Amniotic epithelial cell (primary cell): Measurements from ENCODE around the gene PPM1D.
"Not testable (repeated sequence)": the region's sequence is repeated elsewhere in the genome, so short reads cannot be mapped to it uniquely, and the experiment has no call there.

Source experiments
- DNase-seq: peaks from one replicate; pipeline ENCODE4 v3.0.0-alpha.2; 2010; ENCODE audit warnings: low read depth

The PPM1D gene

DNA sequence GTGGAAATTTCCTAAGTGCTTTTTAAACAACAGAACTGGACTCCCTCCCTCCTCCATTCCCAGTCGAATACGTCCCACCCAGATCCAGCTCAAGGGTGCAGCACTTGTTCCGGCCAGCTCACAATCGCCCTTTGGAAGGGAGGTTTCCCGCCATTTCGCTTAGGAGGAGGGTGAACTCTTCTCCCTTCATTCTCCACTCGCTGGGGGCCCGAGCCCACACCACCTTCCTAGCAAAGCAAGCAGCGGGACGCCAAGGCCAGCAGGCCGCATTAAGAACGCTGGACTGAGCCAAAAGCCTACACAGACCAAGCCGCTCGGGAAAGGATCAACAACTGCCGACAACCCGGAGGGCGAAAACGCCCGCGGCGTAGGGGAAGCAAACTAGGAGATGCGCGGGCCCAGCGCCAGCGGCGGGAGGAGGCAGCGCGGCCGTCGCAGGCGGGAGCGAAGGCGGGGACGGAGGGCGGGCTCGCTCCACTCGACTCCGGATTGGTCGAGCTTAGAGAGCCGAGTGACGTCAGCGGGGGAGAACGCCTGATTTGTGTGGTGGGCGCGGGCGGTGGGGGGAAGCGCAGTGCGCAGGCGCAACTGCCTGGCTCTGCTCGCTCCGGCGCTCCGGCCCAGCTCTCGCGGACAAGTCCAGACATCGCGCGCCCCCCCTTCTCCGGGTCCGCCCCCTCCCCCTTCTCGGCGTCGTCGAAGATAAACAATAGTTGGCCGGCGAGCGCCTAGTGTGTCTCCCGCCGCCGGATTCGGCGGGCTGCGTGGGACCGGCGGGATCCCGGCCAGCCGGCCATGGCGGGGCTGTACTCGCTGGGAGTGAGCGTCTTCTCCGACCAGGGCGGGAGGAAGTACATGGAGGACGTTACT, at the start of gene PPM1D:
TSS of gene PPM1D (plus strand) at position 574 of the 870 bp plus-strand sequence. CDS start at position 796, 222 bp downstream.
- DNase-seq: peak; percentile 97

DNA sequence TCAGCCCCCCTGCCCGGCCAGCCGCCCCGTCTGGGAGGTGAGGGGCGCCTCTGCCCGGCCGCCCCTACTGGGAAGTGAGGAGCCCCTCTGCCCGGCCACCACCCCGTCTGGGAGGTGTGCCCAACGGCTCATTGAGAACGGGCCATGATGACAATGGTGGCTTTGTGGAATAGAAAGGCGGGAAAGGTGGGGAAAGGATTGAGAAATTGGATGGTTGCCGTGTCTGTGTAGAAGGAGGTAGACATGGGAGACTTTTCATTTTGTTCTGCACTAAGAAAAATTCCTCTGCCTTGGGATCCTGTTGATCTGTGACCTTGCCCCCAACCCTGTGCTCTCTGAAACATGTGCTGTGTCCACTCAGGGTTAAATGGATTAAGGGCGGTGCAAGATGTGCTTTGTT, 47.7 kb upstream of the PPM1D start:
- not testable (repeated sequence) for DNase-seq

DNA sequence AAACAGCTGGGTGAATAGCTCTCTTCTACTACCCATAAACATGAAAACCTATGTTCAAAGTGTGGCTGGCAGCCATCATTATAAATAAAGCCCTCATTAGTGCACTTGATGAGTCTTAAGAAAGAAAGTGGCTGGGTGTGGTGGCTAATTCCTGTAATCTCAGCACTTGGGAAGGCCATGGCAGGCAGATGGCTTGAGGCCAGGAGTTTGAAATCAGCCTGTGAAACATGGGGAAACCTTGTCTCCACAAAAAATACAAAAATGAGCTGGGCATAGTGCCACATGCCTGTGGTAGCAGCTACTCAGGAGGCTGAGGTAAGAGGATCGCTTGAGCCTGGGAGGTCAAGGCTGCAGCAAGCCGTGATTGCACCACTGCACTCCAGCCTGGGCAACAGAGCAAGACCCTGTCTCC, 45.6 kb upstream of the PPM1D start:
- DNase-seq: peak; percentile 97

DNA sequence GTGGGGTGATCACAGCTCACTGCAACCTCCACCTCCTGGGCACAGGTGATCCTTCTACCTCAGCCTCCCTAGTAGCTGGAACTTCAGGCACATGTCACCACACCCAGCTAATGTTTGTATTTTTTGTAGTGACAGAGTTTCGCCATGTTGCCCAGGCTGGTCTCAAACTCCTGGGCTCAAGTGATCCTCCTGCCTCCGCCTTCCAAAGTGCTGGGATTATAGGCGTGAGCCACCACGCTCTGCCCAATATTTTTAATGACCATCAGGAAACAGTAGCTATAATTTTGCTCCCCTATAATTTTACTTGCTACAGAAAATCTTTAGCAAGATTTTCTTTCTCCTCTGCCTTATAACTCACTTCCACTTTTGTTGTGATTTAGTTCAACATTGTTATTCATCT, 44.2 kb upstream of the PPM1D start:
- no peak for DNase-seq

DNA sequence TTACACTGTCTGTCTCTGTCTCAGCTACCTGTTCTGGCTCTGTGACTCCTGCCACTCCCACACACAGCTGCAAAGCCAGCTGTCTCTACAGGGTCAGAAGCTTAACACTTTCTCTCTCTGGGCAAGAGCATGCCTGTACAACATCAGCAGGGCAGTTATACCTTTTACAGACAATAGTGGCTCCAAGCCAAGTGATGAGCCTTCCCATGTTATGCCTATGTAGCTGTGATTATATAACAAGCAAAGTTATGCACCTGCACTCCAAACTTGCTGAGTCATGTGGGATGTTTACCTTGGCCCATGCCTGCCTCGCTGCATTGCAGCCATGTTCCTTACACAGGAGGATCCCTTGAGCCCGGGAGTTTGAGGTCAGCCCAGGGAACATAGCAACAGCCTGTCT, 42.2 kb upstream of the PPM1D start:
- no peak for DNase-seq

DNA sequence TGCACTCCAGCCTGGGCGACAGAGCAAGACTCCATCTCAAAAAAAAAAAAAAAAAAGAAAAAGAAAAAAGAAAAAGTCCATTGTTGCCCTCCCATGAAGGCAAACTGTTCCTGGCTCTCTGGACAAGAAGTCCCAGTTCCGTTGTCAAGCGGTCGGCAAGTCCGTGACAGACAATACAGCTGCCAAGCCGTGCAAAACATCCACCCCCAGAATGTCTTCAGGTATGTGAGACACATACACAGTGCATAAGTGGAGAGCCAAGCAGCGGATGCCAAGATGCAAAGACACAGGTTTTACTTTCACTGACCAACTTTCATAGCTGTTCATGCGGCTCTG, 40.4 kb upstream of the PPM1D start:
- no peak for DNase-seq

DNA sequence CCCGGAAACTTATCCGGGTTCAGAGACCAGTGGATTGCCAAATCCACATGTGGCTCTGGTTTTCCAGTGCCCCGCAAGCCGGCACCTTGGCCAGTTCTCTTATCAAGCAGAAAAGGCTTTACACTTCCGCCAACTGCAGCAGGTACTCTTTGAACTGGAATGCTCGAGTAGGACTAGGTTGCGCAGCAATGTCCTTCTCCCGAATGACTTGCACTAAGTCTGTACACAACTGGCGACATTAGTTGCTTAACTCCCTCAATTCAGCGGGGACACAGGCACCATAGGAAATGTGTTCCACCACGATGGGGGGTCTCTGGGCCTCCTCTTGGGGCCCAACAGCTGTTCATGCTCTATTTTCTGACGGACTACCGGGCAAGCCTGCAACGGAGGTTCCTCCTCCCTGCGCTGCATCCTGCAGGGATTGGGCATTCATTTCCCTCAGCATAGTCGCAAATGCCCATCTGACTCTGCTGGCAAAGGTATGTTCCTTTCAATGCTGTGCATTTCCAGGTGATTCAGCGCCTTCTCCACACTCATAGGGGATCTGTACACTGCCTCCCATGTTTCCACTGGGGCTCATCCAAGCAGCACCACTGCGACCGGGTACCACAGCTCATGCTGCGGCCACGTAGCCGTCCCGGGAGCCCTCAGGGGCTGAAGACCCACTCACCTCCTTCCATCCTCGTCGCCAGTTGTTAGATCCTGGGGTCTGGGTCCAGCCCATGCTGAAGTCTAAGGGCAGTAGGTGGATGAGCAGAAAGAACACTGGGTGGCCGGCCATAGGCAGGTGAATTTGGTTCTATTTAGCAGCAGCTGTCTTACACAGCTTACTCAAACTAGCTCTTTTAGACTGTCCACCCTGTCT, 39.8 kb upstream of the PPM1D start:
- DNase-seq: no peak

DNA sequence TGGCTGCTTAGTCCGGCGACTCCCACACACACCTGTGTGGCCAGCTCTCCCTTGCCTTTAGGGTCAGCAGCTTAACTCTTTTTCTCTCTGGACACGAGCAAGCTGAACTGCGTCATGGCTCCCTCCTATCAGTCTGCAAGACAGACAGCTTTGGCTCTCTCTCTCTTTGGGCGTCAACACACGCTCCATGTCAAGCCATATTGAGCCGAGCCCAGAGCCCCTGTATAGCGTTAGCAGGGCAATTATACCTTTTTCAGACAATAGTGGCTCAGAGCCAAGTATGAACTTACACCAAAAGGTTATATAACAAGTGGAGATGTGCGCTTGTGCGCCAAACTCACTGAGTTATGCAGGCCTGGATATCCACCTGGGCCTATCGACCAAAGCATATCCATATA, 39.1 kb upstream of the PPM1D start:
- DNase-seq: no peak

DNA sequence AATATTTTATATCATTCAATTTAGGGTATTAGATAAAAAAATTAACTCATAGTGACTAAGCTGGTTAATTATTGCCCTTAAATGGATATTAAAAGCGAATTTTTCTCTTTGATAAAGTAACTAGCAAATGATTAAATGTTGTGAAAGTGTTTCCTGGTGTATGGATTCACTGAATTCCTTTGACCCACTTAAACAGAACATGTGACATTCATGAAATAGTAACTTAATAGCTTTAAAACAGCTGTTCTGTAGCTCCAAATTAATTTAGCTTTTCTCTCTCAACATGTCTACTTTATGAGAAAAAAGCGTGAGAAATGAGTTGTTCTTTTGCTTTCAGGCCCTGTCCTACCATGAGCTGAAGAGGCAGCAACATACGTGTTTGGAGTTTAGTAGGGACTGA, 37.6 kb upstream of the PPM1D start:
- DNase-seq: no peak

DNA sequence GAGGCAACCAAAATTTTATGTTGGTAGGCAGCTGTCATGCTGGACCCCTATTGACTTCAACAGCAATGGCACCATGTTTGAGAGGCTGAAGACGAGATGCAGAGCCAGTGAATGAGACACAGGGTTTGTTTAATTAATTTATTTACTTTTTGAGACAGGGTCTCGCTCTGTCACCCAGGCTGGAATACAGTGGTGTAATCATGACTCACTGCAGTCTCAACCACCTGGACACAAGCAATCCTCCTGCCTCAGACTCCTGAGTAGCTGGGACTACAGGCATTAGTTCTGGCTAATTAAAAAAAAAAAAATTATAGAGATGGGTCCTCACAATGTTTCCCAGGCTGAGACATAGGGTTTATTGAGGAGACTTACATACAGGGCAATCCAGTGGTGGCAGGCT, 36.2 kb upstream of the PPM1D start:
- no peak for DNase-seq

DNA sequence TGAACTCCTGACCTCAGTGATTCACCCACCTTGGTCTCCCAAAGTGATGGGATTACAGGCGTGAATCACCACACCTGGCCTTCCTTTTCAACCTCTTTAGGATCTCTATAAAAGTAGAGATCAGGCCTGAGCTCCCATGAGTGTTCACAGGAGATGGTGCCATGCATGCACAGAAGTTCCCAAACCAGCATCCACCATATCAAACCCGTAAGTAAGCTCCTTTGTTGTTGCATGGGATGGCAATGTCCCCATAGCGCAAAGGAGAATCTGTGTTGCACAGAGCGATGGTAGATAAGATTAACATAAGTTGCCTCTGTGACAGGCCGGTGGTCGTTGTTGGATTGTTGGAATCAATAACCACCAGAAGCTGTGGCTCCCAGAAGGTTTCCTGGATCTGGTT, 34.8 kb upstream of the PPM1D start:
- no peak for DNase-seq

DNA sequence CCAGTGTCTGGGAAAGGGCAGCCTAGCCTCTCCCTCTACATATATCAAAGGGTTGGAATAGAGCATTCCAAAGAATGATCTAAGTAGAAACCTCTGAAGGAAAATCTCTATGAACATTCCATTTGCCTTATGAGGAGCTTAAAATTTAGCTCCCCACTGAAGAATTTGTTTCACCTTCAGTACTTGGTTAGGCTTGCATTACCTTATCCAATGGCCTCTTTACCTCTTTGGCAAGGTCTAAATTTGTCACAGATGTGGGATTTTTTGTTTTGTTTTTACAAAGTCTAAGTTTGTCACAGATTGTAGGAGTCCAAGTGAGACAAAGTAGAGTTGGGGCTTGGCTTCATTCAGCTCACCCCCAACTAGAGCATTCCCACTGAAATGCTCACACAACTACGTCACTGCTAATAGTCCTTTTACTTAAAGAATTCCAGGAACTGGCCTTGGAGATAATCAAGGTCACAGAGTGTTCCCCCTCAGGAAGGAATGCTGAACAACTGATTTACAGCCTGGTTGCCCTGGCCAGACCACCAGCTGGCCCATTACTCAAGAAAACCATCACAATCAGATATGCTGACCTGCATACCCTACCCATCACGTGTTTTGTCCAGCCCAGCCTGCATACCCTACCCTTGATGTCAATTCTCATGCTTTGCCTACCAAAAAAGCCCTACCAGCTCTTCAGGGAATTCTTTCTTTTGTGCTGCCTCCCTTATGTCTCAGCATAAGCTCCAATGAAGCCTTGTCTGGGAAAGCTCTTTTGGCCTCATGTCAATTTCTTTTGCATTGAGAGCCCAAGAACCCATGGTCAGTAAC, 26.5 kb upstream of the PPM1D start:
- peak; percentile 100 for DNase-seq

DNA sequence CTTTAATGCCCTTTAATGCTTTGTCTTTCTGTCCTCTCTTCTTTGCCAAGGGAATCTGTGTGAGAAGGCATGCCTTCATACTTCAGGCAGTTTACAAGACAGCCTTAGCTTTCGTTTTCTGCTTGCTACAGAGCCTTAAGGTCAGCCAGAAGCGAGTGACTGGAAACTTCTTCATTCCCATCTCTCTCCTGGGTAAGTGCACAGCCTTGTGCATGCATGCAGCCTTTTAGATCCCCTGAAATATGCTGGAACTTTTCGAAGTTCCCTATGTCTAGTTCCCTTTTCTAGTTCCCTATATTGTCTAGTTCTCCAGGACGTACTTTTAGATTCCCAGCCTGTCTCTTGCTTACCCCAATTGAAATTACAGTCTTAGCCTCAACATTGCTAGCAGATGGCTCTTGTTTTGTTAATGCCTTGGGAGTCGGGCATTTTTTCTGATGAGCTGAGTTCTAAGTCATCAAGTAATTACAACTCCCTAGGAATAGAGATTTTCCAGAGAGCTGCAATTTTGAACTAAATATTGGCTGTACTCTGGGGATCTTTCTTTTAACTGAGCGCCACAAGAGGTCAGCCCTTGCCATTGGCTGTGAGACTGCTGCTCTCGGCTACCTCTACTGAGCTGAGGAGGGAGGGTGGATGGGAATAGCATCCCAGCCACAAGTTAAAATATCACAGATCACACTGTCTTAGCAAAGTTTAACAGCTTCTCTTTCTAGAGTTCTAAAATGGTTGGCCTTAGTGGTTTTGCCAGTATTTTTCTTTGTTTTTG, 22.7 kb upstream of the PPM1D start:
- peak; percentile 87 for DNase-seq

DNA sequence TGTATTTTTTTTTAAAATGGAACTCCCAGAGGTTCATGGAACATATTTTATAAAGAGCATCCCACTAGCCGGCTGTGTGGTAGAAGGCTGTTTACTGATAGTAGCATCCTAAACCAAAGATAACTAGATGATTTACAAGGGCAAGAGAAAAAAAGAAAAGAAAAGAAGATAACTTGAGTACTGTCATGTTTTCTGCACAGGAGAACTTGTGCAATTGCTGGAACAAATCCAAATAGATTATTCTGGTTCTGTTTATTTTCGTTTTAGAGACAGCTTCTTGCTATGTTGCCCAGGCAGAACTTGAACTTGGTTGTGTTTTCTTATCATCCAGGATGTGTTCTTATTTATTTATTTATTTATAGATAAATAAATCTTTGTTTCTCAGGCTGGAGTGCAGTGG, 20.9 kb upstream of the PPM1D start:
- peak; percentile 100 for DNase-seq

DNA sequence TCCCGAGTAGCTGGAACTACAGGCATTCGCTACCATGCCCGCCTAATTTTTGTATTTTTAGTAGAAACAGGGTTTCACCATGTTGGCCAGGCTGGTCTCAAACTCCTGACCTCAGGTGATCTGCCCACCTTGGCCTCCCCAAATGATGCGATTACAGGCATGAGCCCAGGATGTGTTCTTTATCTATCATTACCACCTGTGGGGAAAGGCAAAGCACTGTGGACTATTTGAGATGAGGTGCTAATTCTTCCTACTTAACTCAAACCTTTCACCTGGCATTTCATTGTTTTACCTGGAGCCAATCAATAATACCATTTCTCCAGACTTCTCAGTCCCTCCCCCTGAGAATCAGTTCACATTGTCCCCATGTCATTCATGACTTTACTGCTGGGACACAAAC, 20.4 kb upstream of the PPM1D start:
- no peak for DNase-seq

DNA sequence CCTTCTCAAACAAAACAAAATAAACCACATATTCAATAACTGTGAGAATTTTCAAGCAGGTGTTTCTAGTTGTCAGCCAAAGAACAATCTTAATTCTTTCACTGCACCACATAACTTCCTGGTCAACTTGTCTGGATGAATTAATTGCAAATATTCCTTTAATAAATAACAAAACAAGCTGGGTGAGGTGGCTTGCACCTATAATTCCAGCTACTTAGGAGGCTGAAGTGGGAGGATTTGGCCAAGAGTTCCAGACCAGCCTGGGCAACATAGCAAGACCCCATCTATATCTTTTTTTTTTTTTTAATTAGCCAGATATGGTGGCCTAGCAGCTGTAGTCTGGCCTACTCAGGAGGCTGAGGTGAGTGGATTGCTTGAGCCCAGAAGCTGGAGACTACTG, 17.0 kb upstream of the PPM1D start:
- no peak for DNase-seq

DNA sequence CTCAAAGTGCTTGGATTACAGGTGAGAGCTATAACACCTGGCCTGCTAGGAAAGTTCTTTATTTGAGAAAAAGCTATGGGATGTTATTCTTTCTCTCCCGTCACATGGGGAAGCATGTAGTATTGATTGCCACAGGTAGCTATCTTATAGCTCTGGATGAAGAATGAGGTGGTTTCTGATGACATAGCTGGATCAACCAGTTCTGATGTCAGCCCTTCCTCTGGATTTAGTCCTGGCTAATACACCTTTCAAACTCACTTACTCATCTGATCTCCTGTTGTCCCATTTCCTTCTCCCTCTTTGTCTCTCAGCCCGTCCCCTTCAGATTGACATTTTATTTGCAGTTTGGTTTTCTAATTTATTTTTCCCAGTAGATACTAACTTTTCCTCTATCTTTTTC, 14.1 kb upstream of the PPM1D start:
- DNase-seq: no peak

DNA sequence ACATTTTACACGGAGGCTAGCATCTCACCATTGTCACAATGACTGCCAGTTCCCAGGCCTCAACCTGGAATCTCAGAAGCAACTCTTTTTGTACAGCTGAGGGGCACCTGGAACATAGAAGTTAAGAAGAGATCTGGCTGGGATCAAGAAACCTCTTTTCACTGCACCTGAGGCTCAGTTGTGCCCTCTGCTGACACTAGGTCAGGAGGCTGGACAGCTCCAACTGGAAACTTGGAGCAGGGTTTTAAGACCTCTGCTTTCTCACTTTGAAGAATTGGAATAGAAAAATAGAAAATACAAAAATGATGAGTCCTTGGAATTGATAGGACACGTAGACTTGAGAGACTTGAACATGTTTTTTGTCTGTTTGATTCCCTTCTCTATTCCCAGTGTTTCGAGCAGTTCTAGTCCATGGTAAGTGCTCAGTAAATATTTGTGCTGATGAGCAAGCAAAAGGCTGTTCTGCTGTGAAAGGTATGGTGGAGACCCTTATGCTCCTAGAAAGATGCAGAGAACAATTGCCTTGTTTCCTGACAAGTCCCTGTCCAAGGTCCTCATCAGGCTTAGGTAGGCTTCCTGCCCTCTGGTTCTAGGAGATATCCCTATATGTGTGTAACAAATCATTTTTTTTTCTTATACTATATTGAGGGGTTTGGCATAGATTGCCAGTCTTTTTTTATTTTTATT, 13.6 kb upstream of the PPM1D start:
- DNase-seq: peak; percentile 50

DNA sequence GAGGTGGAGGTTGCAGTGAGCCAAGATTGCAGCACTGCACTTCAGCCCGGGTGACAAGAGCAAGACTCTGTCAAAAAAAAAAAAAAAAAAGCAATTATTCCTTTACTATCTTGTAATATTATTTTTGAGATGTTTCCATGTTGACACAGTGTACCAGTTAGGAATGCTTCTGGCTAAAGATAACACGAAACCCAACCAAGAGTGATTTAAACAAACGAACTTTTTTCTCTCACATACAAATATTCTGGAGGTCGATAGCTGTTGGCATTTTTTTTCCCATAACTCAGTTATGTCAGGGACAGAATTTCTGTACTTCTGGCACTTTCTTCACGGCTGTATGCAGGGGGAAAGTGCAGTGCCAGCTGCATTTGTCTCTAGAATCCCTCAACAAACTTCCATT, 9.9 kb upstream of the PPM1D start:
- DNase-seq: no peak

DNA sequence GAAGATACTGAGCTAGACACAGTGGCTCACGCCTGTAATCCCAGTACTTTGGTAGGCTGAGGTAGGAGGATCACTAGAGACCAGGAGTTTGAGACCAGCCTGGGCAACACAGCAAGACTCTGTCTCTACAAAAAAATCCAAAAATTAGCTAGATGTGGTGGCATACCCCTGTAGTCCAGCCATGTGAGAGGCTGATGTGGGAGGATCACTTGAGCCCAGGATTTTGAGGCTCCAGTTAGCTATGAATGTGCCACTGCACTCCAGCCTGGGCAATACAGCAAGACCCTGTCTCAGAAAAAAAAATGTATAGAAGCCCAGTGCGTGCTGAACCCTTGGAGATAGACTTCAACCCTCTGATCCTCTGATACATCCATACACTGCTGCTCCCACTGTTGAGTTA, 7.2 kb upstream of the PPM1D start:
- no peak for DNase-seq

DNA sequence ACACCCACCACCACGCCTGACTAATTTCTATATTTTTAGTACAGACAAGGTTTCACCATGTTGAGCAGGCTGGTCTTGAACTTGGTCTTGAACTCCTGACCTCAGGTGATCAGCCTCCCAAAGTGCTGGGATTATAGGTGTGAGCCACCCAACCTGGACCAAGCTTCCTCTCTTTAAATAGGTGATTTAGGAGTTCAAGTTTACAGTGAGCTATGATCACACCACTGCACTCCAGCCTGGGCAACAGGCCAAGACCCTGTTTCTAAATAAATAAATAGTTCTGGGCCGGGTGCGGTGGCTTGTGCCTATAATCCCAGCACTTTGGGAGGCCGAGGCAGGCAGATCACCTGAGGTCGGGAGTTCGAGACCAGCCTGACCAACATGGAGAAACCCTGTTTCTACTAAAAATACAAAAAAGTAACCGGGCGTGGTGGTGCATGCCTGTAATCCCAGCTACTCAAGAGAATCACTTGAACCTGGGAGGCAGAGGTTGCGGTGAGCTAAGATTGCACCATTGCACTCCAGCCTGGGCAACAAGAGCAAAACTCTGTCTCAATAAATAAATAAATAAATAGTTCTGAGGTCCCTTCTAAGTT, 6.5 kb upstream of the PPM1D start:
- DNase-seq: not testable (repeated sequence)
